Astrocyte of the cerebellum (primary cell): ENCODE results near the gene SETBP1.

Source experiments
- DNase-seq: peaks from one replicate; pipeline ENCODE4 v3.0.0-alpha.2; 2011; ENCODE audit warnings: low read depth
- H3K4me3 ChIP-seq: 2 replicates; pipeline ENCODE4 v1.5.1; 2011; ENCODE audit warnings: mild to moderate bottlenecking, low read depth, low read length, moderate library complexity
- CTCF ChIP-seq: IDR thresholded peaks from 2 replicates; pipeline ENCODE4 v1.5.1; 2012; ENCODE audit warnings: low read length, low read depth, moderate library complexity, mild to moderate bottlenecking; ENCODE audit errors: missing control alignments
- in situ Hi-C: cut with HindIII; loops from 2 replicates; pipeline ENCODE4 v1.10.0; 2017; ENCODE audit warnings: low sequenced_read_pairs

Gene SETBP1

GRCh38 chr18:44986933-44987332 lies 306.2 kb downstream of the SETBP1 start:
- no peak for TF ChIP-seq CTCF
- DNase-seq: no peak
- H3K4me3 ChIP-seq: no peak overlapping the region
- in situ Hi-C loops: no loop called here

GRCh38 chr18:44987371-44987770 lies 306.7 kb downstream of the SETBP1 start:
- DNase-seq: no peak
- in situ Hi-C loops: no loop called here
- no peak overlapping the region for H3K4me3 ChIP-seq
- TF ChIP-seq CTCF: no peak

- in situ Hi-C loops: no loop called here
- DNase-seq: no peak
- no peak overlapping the region for H3K4me3 ChIP-seq
- no peak for TF ChIP-seq CTCF
Observed at GRCh38 chr18:44988821-44989587, 308.3 kb downstream of the SETBP1 start.

- no peak overlapping the region for H3K4me3 ChIP-seq
- DNase-seq: no peak
- in situ Hi-C loops: no loop called here
- no peak for TF ChIP-seq CTCF
Observed at GRCh38 chr18:44996261-44996660, 315.6 kb downstream of the SETBP1 start.

GRCh38 chr18:44997174-44997573 lies 316.5 kb downstream of the SETBP1 start:
- H3K4me3 ChIP-seq: no peak overlapping the region
- DNase-seq: no peak
- TF ChIP-seq CTCF: no peak
- in situ Hi-C loops: no loop called here

- in situ Hi-C loops: no loop called here
- no peak for DNase-seq
- no peak overlapping the region for H3K4me3 ChIP-seq
- TF ChIP-seq CTCF: no peak
Observed at GRCh38 chr18:44998360-44998759, 317.7 kb downstream of the SETBP1 start.

GRCh38 chr18:45004546-45005080 lies 323.9 kb downstream of the SETBP1 start:
- H3K4me3 ChIP-seq: no peak overlapping the region
- DNase-seq: no peak
- in situ Hi-C loops: no loop called here
- no peak for TF ChIP-seq CTCF
